Neutrophil (primary cell): ENCODE measurements around the gene ETS1.

ENCODE experiments used
- H3K27ac ChIP-seq: fragments of 200-600 bp; sonication (generic); 2 replicates; pipeline ENCODE4 v1.5.1; 2016; ENCODE audit warnings: mild to moderate bottlenecking, moderate library complexity
- H3K27me3 ChIP-seq: fragments of 200-600 bp; sonication (generic); 2 replicates; pipeline ENCODE4 v1.6.0; 2016; ENCODE audit warnings: mild to moderate bottlenecking
- H3K36me3 ChIP-seq: fragments of 200-600 bp; sonication (generic); 2 replicates; pipeline ENCODE4 v1.5.1; 2017
- H3K4me1 ChIP-seq, 2 experiments: fragments of 200-600 bp in 1 of 2; sonication (generic) in 1 of 2; 1 replicate in 1 of 2; 2 replicates in 1 of 2; pipeline versions ENCODE4 v1.5.1 to v1.6.1; 2013 to 2016; ENCODE audit warnings: low read depth in 1 of 2, low read length in 1 of 2, mild to moderate bottlenecking in 1 of 2, moderate library complexity in 1 of 2; ENCODE audit not compliant: control insufficient read depth in 1 of 2, insufficient read depth in 1 of 2
- H3K4me3 ChIP-seq, 2 experiments: fragments of 200-600 bp in 1 of 2; sonication (generic) in 1 of 2; 1 replicate in 1 of 2; 2 replicates in 1 of 2; pipeline ENCODE4 v1.5.1; 2013 to 2016; ENCODE audit warnings: low read depth in 1 of 2, low read length in 1 of 2, mild to moderate bottlenecking in 1 of 2, moderate library complexity in 1 of 2
- H3K9me3 ChIP-seq: fragments of 200-600 bp; sonication (generic); 2 replicates; pipeline ENCODE4 v1.5.1; 2016
- TF ChIP-seq, protein P1 (sequence below): fragments of 200-600 bp; sonication (generic); IDR thresholded peaks from 2 replicates; pipeline ENCODE4 v1.5.1; 2016; ENCODE audit warnings: antibody characterized with exemption

ETS1 gene

GRCh38 chr11:128422576-128423370, 164.6 kb downstream of the ETS1 start:
- Histone ChIP-seq H3K36me3 (no peaks in the 10 kb centered on the region), H3K4me3 (no peak overlapping the region), H3K4me1 (no peaks in the 10 kb centered on the region), H3K27ac (no peak overlapping the region), H3K27me3 (no peaks in the 10 kb centered on the region), H3K9me3 (no peaks in the 10 kb centered on the region)
- TF ChIP-seq, protein P1, sequence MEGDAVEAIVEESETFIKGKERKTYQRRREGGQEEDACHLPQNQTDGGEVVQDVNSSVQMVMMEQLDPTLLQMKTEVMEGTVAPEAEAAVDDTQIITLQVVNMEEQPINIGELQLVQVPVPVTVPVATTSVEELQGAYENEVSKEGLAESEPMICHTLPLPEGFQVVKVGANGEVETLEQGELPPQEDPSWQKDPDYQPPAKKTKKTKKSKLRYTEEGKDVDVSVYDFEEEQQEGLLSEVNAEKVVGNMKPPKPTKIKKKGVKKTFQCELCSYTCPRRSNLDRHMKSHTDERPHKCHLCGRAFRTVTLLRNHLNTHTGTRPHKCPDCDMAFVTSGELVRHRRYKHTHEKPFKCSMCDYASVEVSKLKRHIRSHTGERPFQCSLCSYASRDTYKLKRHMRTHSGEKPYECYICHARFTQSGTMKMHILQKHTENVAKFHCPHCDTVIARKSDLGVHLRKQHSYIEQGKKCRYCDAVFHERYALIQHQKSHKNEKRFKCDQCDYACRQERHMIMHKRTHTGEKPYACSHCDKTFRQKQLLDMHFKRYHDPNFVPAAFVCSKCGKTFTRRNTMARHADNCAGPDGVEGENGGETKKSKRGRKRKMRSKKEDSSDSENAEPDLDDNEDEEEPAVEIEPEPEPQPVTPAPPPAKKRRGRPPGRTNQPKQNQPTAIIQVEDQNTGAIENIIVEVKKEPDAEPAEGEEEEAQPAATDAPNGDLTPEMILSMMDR = no peak

- H3K4me1 ChIP-seq = no peaks in the 10 kb centered on the region
- no peaks in the 10 kb centered on the region for H3K27me3 ChIP-seq
- no peaks in the 10 kb centered on the region for H3K36me3 ChIP-seq
- TF ChIP-seq, protein P1 = no peak
- no peak overlapping the region for H3K27ac ChIP-seq
- H3K4me3 ChIP-seq = no peak overlapping the region
- no peaks in the 10 kb centered on the region for H3K9me3 ChIP-seq
Observed at GRCh38 chr11:128421577-128422330, 165.6 kb downstream of the ETS1 start.

GRCh38 chr11:128420951-128421350, 166.4 kb downstream of the ETS1 start:
- Histone ChIP-seq H3K27me3 (no peaks in the 10 kb centered on the region), H3K9me3 (no peaks in the 10 kb centered on the region), H3K36me3 (no peaks in the 10 kb centered on the region), H3K4me3 (no peak overlapping the region), H3K27ac (no peak overlapping the region), H3K4me1 (no peaks in the 10 kb centered on the region)
- TF ChIP-seq, protein P1 = no peak

DNA sequence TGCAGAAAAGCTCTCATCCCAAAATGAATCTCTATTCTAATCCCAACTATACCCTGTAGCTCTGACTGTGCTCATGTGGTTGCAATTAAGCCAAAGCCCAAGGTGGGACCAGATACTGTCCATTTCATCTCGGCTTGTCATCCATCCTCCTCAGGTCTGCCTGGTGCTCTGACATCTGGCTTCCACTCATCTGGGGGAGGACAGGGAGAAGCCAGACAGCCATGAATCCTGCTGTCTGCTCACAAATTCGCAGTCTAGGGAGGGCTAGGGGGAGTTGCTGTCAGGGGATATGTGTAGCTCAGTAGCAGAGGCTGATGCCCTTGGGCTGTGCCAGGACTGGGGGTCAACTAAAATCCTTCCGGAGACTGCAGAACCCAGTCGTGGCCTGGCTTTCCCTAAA, 167.1 kb downstream of the ETS1 start:
- H3K9me3 ChIP-seq = no peaks in the 10 kb centered on the region
- H3K27ac ChIP-seq = no peak overlapping the region
- H3K4me1 ChIP-seq = no peaks in the 10 kb centered on the region
- no peaks in the 10 kb centered on the region for H3K36me3 ChIP-seq
- no peak overlapping the region for H3K4me3 ChIP-seq
- H3K27me3 ChIP-seq = no peaks in the 10 kb centered on the region
- TF ChIP-seq, protein P1 = no peak

DNA sequence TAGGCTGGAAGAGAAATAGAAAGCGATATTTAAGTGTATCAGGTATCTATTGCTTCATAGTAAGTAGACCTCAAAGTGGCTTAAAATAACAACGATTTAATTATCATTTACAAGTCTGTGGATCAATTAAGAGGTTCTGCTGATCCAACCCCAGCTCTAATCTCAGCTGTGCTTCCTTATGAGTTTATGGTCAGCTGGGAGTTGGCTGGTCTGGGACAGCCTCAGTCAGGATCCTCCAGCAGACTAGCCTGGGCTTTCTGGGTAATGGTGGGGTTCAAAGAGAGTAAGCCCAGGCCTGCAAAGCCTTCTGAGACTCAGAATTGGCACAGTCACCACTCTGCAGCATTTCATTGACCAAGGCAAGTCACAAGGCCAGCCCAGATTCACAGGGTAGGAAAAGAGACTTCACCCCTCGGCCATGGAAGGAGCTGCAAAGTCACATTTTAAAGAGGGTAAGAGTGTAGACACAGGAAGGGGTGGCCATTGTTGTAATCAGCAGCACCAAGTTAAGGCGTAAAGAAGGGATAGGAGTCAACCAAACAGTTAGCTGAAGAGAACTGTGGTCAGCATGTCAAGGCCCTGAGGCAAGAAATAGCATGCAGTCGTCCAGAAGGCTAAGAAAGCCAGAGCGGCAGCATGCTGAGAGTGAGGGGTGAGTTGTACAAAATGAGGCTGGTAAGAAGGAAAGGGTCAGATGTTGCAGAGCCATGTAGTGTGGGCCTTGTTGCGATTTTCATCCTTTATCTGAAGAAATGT, 168.2 kb downstream of the ETS1 start:
- H3K9me3 ChIP-seq = no peaks in the 10 kb centered on the region
- H3K27me3 ChIP-seq = no peaks in the 10 kb centered on the region
- no peaks in the 10 kb centered on the region for H3K36me3 ChIP-seq
- H3K27ac ChIP-seq = no peak overlapping the region
- no peak overlapping the region for H3K4me3 ChIP-seq
- TF ChIP-seq, protein P1 = no peak
- H3K4me1 ChIP-seq = no peaks in the 10 kb centered on the region
